Mucosa of descending colon (tissue), 3 donors: ENCODE measurements around the gene GPATCH8. TPM values are rescaled to one million over a fixed set of nuclear protein-coding genes. Genes with fewer than 3 reads are reported as not detected.
"Not testable (repeated sequence)": the region's sequence is repeated elsewhere in the genome, so short reads cannot be mapped to it uniquely, and the experiment has no call there.

Experiments
- ATAC-seq: fragments of 200-7000 bp; cut with Tn5 transposase; one replicate; pipeline ENCODE4 v1.9.1; 2020; ENCODE audit warnings: mild to moderate bottlenecking, moderate library complexity
- DNase-seq, 3 donors: peaks; one replicate each; pipeline ENCODE4 v3.0.0-alpha.2; 2020
- H3K36me3 ChIP-seq: fragments of 200-600 bp; one replicate; pipeline ENCODE4 v1.8.0; 2021; ENCODE audit warnings: low read depth, mild to moderate bottlenecking
- H3K4me1 ChIP-seq: fragments of 200-600 bp; one replicate; pipeline ENCODE4 v1.8.0; 2021; ENCODE audit warnings: low read depth, mild to moderate bottlenecking
- H3K4me3 ChIP-seq: fragments of 200-600 bp; one replicate; pipeline ENCODE4 v1.8.0; 2021; ENCODE audit warnings: mild to moderate bottlenecking
- H3K9me3 ChIP-seq: fragments of 200-600 bp; one replicate; pipeline ENCODE4 v1.8.0; 2021; ENCODE audit warnings: mild to moderate bottlenecking
- CTCF ChIP-seq: fragments of 200-600 bp; IDR thresholded peaks from one replicate; pipeline ENCODE4 v1.8.0; 2022; ENCODE audit warnings: antibody characterized with exemption, mild to moderate bottlenecking
- intact Hi-C, 2 donors: fragments of 100-400 bp; cut with DNase I in 1 of 2; cut with micrococcal nuclease in 1 of 2; formaldehyde crosslinking; loops; one replicate each; pipeline versions ENCODE4 v1.11.0 to v1.11.1; 2022; cut with DNase I, micrococcal nuclease
- total RNA-seq, 3 donors: library from RNA; stranded (reverse); fragmentation: NEBNext Ultra II Directional in 2 of 3; extraction: Animal tissue kit (Norgen Biotek cat#: 25700) in 2 of 3; gene quantifications; one replicate each; pipeline versions ENCODE4 v1.2.1 to v1.2.4, GENCODE V29; 2021 to 2023
- donor health status: DM: no; HTN: no; CAD: no; lungs with moderate emphysema.
- donor health status: DM: no; HTN: no; CAD: no.
- donor health status: DM: no; HTN: yes; CAD: no.

The GPATCH8 gene
- total RNA-seq, 3 donors from 2014 or later: 34.8 to 48.4 (median 36.3) TPM

- H3K4me3 ChIP-seq: no peak overlapping the region
- TF ChIP-seq CTCF: no peak
- no peaks in the 10 kb centered on the region for H3K36me3 ChIP-seq
- DNase-seq (no peak), ATAC-seq (no peak)
- no peaks in the 10 kb centered on the region for H3K9me3 ChIP-seq
- no peaks in the 10 kb centered on the region for H3K4me1 ChIP-seq
- intact Hi-C loops: no loop called here
Observed at GRCh38 chr17:44540246-44541084, 37.3 kb upstream of the GPATCH8 start.

- ATAC-seq (no peak), DNase-seq (no peak)
- intact Hi-C loops: no loop called here
- H3K9me3 ChIP-seq: no peaks in the 10 kb centered on the region
- TF ChIP-seq CTCF: no peak
- H3K4me1 ChIP-seq: no peaks in the 10 kb centered on the region
- no peaks in the 10 kb centered on the region for H3K36me3 ChIP-seq
- no peak overlapping the region for H3K4me3 ChIP-seq
Observed at GRCh38 chr17:44539673-44540072, 36.5 kb upstream of the GPATCH8 start.

- H3K36me3 ChIP-seq, H3K4me3 ChIP-seq, H3K4me1 ChIP-seq, intact Hi-C loops, H3K9me3 ChIP-seq, DNase-seq, ATAC-seq: not testable (repeated sequence)
Observed at GRCh38 chr17:44537922-44538321, 34.7 kb upstream of the GPATCH8 start.

DNA sequence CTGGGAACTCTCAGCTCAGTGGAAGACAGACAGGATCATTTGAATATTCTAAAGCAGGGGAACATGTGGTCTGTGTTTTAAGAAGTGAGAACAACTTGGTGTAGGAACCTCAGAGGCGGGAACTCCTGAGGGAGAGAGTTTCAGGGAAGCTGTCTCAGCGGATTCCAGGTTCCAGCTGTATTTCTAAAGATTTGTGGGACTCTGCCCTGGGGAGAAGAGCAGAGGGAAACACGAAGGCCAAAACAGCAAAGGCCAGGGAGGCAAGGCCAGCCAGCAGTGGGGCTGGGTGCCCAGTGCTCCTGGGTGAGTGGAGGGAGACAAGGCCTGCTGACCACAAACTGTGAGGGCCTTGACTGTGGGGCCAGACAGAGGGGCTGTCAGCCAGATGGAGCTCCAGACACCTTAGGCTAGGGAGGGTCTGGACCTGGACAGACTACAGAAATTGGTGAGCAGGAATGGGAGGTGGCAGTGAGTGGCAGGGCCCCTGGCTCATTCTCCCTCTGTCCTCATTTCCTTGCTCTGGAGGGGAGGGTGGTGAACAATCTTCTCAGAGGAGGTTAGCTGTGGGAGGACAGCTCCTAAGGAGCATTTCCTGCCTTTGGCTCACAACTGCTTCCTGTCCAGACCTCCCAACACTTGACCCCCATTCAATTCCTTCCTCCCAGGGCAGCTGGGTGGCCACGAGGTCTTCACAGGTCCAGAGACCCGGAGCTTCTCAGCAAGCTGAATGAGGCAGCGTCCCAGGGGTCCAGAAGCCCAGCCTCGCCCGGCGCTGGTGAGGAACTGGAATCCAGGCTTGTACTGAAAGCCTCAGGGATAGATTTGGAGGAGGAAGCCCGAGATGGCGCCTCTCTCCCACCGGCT, 33.1 kb upstream of the GPATCH8 start:
- Histone ChIP-seq H3K36me3 (no peaks in the 10 kb centered on the region), H3K4me1 (peaks cover 4% of the 10 kb centered on the region), H3K4me3 (no peak overlapping the region), H3K9me3 (no peaks in the 10 kb centered on the region)
- intact Hi-C loops: no loop called here
- no peak for TF ChIP-seq CTCF
- no peak for DNase-seq
- peak; percentile 16 for ATAC-seq

- H3K4me3 ChIP-seq: no peak overlapping the region
- no peaks in the 10 kb centered on the region for H3K36me3 ChIP-seq
- peaks cover 4% of the 10 kb centered on the region for H3K4me1 ChIP-seq
- DNase-seq (peak; percentile 82 to 91 (median 88)), ATAC-seq (peak; percentile 92)
- intact Hi-C loops: loop anchor here in 1 of 2 donors (5.0 kb wide), 1 partner anchor 104 kb away; no protein-coding TSS in a partner anchor
- TF ChIP-seq CTCF: peak; percentile 85
- no peaks in the 10 kb centered on the region for H3K9me3 ChIP-seq
Observed at GRCh38 chr17:44533533-44534246, 30.5 kb upstream of the GPATCH8 start.
